SH-SY5Y (cell line): Measurements from ENCODE around the gene AZU1.

Experiments used
- GATA2 ChIP-seq: IDR thresholded peaks from 2 replicates; pipeline ENCODE4 v1.6.1; 2011; ENCODE audit warnings: mild to moderate bottlenecking, low read depth, low read length
- GATA3 ChIP-seq: IDR thresholded peaks from 2 replicates; pipeline ENCODE4 v1.6.1; 2011; ENCODE audit warnings: low read depth, mild to moderate bottlenecking, low read length, moderate library complexity

GRCh38 chr19:873561-874041 is 46.0 kb downstream of the AZU1 start:
- TF ChIP-seq GATA2 (no peak), GATA3 (no peak)
